ENCODE results near the gene RIMS3. TPM values are rescaled to one million over a fixed set of nuclear protein-coding genes. Genes with fewer than 3 reads are reported as not detected.

Gene RIMS3
- total RNA-seq, 2 experiments from 2014 or later = 6.9 TPM

DNA sequence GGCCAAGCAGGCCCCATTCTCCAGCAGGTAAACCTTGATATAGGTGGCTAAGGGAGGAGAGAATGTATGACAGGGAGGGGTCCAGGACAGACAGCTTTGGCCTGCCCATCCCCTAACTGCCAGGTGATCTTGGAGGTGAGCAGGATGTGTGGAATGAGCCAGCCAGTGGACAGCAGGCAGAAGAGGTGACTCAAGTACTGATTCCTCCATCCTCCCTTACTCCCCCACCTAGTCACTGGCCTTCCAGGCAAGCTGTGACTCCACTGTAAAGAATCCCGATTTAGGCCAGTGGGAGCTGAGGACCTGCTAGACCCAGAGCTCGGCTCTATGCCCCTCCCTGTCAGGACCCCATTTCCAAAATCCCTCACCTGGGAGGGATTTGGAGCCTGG, 36.6 kb downstream of the RIMS3 start:
- POLR2A ChIA-PET = interaction anchor here (1.0 to 1.4 kb wide), 4 partner anchors 9 to 234 kb away, joined by 3 to 8 read pairs (median 4); partner anchors contain the start of genes CITED4, NFYC and RIMS3
- peaks cover 4% of the 10 kb centered on the region for H3K36me3 Mint-ChIP-seq
- ATAC-seq (ENCODE audit: low read depth) (no peak), DNase-seq (no peak)
- no peaks in the 10 kb centered on the region for H3K9me3 Mint-ChIP-seq
- H3K27me3 Mint-ChIP-seq = no peaks in the 10 kb centered on the region
- H3K4me3 Mint-ChIP-seq = no peak overlapping the region
- peak overlapping the region; percentile 85 for H3K27ac Mint-ChIP-seq
- peaks cover 35% of the 10 kb centered on the region for H3K4me1 Mint-ChIP-seq

DNA sequence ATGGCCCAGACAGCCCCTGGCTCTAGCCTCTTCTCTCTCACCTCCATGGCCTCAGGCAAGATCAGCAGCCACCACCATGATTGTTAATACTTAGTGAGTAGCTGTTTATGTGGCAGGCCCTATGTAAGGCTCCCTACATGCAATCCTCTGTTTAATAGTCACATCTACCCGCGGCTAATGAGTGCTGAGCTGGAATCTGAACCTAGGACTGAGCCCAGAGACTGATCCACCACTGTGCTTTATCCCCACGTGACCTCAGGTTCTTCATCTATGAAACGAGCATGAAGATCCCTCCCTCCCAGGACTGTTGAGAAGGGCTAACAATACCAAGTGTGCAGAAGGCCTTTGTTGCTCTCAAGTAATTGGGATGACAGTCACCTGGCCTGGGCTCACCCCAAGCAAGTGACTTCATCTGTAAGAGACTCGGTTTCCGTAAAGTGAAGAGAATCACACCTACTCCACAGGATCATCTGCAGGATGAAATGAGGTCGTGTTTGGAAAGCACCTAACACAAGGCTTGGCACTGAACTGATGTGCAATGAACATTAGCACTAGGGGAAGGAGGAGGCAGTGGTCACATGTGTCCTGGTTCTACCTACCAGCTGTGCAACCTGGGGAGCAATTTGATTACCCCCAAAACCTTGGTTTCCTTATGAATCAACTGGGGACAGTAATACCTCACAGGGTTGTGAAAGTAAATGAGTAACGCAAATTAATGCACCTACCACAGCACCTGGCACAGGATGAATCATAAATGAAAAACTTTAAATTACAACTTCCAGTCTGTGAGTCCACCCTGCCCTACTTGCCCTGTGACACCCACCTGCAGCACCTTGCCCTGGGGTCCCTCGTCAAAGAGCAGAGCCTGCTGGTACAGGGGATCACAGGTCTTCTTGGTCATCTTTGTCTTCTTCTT, 37.2 kb downstream of the RIMS3 start:
- H3K4me3 Mint-ChIP-seq = no peak overlapping the region
- no peaks in the 10 kb centered on the region for H3K27me3 Mint-ChIP-seq
- no peak for DNase-seq
- POLR2A ChIA-PET = interaction anchor here (1.2 kb wide), 1 partner anchor 63 kb away, joined by 6 read pairs; the partner anchor contains the start of gene NFYC
- peak; percentile 27 for ATAC-seq (ENCODE audit: low read depth)
- peaks cover 35% of the 10 kb centered on the region for H3K4me1 Mint-ChIP-seq
- H3K27ac Mint-ChIP-seq = peak overlapping the region; percentile 67
- no peaks in the 10 kb centered on the region for H3K9me3 Mint-ChIP-seq
- H3K36me3 Mint-ChIP-seq = peaks cover 4% of the 10 kb centered on the region

DNA sequence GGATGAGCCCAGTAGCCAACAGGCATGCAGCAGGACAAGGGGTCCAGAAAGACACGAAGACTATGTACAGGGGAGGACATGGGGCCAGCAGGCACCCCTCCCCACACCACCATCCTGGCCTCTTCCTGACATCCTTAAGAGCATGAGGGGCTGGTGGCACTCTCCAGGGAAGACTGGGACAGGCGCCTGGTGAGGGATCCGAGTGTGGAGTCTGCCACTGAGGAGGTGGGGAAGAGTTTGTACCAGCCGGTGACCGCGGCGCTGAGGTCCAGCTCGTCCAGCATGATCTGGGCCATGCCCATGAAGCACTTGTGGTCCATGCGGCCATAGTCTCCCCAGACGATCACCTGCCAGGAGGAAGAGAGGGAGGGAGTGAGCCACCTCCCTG, 39.1 kb downstream of the RIMS3 start:
- Mint-ChIP-seq H3K27ac (peak overlapping the region; percentile 4), H3K9me3 (no peaks in the 10 kb centered on the region), H3K4me3 (no peak overlapping the region), H3K4me1 (peaks cover 35% of the 10 kb centered on the region), H3K27me3 (no peaks in the 10 kb centered on the region), H3K36me3 (peaks cover 4% of the 10 kb centered on the region)
- no peak for ATAC-seq (ENCODE audit: low read depth)
- POLR2A ChIA-PET = interaction anchor here (1.7 kb wide), 1 partner anchor 353 kb away, joined by 3 read pairs; the partner anchor contains the start of gene CTPS1
- no peak for DNase-seq

DNA sequence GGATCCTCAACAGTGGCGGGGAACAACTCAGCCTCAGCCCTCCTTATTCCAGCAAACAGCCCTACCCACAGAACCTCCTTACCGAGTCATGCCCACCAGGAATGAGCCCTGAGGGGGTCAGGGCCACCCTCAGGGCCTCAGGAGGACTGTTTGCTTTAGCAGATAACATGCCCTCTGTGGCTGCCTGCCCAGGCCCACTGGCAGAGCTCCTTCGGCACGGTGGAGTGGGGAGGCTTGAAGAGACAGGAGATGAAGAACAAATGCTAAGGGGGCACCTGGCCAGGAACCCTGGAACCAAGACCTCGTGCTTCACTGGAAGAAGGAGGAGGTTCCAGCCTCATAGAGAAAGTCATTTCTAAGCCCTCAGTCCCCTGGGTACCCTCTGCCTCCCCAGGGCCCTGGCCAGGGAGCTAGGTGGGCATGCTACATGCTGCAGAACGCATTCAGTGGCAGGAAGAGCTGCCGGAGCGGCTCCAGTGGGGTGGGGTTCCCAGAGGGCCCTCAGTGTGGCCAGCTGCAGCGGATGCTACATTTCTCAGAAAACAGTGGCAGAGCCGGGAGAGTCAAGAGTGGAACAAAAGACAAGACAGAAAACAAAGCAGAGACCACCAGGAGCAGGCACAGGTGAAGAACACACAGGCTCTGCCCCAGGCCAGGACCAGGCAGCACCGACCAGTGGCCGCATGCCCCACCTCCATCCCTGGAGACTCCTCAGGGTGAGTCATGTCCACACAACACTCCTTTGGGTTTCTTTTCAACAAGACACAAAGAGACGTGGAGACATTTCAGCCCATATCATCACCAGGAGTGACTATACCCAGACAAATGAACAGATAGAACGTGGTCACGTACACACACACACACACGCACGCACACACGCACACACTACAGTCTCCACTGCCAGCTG, 39.8 kb downstream of the RIMS3 start:
- peaks cover 35% of the 10 kb centered on the region for H3K4me1 Mint-ChIP-seq
- H3K9me3 Mint-ChIP-seq = no peaks in the 10 kb centered on the region
- no peak overlapping the region for H3K4me3 Mint-ChIP-seq
- no peaks in the 10 kb centered on the region for H3K27me3 Mint-ChIP-seq
- ATAC-seq (ENCODE audit: low read depth) (no peak), DNase-seq (no peak)
- POLR2A ChIA-PET = interaction anchor here (0.6 to 1.7 kb wide), 2 partner anchors 86 to 354 kb away, joined by 3 read pairs; partner anchors contain the start of gene CTPS1
- H3K27ac Mint-ChIP-seq = peak overlapping the region; percentile 4
- H3K36me3 Mint-ChIP-seq = peaks cover 4% of the 10 kb centered on the region

DNA sequence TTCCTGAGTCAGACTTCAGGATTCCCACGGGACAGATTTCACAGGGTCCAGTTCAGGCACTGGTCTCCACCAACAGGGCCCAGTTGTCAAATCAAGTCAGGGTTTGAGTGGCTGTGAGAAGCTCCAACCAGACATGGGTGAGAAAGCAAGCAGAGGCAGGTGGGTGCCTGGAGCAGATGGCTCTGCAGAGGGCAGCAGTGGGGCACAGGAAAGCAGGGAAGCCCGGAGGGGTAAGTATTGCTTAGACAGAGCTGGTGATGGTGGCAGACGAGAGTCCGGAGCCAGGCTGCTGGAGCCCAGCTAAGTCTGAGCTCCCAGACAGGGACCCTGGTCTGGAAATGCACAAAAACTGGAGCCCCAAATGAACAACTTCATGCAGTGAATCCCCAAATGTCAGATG, 40.4 kb downstream of the RIMS3 start:
- DNase-seq = no peak
- Mint-ChIP-seq H3K27ac (peak overlapping the region; percentile 31), H3K27me3 (no peaks in the 10 kb centered on the region), H3K9me3 (no peaks in the 10 kb centered on the region), H3K4me3 (no peak overlapping the region), H3K4me1 (peaks cover 30% of the 10 kb centered on the region), H3K36me3 (peaks cover 4% of the 10 kb centered on the region)
- POLR2A ChIA-PET = interaction anchor here (0.6 to 1.7 kb wide), 2 partner anchors 86 to 355 kb away, joined by 3 read pairs; partner anchors contain the start of gene CTPS1
- ATAC-seq (ENCODE audit: low read depth) = no peak

DNA sequence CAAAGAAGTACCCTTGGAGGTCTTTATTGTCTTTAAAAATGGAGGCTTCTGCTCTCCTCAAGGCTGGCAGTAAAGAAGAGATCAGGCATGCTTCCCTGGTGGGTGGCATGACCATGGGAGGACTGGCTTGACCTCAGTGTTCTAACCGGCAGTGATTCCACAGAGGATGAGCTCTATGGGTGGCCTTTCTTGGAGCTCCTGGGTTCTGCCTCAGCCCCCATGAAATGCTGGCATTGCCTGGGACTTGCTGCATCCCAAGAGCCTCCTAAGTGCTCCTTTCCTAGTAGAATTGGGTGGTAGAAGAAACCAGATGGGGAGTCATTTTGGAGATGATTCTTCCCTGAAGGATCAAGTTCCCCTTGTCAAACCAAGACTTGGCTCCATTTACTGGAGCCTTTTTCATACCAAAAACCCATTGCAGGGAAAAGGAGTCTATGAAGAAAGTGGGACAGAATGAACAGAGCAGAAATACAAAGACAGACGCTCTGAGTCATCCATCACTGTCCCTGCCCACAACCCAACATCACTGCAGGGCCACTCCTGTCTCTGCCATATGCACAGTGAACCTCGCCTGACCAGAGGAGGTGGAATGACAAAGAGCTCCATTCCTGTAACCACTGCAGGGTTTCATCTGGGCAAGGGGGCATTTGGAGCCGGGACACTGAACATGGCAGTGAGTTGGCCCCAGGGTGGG, 42.4 kb downstream of the RIMS3 start:
- no peak overlapping the region for H3K4me3 Mint-ChIP-seq
- DNase-seq (no peak), ATAC-seq (ENCODE audit: low read depth) (no peak)
- no peaks in the 10 kb centered on the region for H3K36me3 Mint-ChIP-seq
- POLR2A ChIA-PET = no interaction called here
- peaks cover 2% of the 10 kb centered on the region for H3K27me3 Mint-ChIP-seq
- no peaks in the 10 kb centered on the region for H3K9me3 Mint-ChIP-seq
- peaks cover 13% of the 10 kb centered on the region for H3K4me1 Mint-ChIP-seq
- no peak overlapping the region for H3K27ac Mint-ChIP-seq

DNA sequence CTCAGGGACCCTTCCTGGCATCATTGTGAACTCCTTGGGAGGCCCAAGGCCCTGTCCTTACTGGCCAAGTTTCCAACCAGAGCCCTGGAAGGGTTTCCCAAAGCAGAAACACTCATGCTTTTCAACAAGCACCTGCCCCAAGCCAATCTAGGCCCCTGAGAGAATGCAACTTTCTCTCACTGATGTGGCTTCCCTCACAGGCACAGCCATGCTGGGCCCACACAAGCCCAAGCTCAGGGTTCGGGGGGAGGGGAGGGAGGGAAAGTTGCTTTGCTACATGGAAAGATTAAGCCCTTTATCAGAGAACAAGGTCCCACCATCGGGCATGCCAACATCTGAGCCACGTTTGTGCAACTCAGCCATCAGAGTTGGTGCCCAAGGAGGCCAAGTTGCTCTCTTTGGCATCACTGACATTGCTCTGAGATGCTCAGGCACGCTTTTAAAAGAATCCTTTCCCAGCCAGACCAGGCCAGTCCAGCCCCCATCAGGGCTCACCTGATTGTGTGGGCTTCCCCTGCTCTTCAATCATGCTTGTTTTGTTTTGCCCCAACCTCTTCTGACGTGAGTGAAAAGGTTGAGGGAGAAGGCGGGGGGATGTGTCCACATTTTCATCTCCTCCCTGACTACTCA, 43.5 kb downstream of the RIMS3 start:
- ATAC-seq (ENCODE audit: low read depth) (no peak), DNase-seq (no peak)
- Mint-ChIP-seq H3K36me3 (no peaks in the 10 kb centered on the region), H3K9me3 (no peaks in the 10 kb centered on the region), H3K27me3 (peaks cover 2% of the 10 kb centered on the region), H3K4me3 (no peak overlapping the region), H3K27ac (no peak overlapping the region), H3K4me1 (peaks cover 12% of the 10 kb centered on the region)
- POLR2A ChIA-PET = no interaction called here

DNA sequence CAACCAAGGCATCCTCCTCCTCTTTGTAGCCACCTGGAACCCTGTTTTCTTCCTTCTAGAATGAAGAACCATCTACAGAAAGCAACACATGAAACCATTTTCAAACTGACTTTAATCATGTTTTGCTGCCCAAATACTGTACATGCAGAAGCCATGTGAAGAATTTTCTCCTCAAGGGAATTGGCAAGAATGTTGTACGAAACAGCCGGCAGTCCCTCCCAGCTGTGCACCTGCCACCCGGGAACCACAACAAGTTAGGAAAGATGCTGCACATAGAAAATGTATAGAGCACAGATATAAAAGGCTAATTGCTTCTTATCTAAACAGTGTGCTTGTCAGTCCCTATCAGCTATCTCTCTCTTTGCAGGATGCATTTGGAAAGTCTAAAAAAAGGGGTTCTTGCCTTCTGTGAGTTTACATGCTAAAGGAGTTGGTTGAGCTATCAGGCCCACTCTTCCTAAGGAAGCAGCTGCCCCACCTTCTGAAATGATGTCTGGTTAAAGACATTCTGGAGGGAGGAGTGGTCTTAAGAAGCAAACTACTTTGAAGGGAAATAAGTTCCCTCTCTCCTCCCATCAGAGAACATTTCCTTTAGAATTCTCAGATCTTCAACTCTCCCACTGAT, 44.8 kb downstream of the RIMS3 start:
- no peak overlapping the region for H3K4me3 Mint-ChIP-seq
- no peak overlapping the region for H3K27ac Mint-ChIP-seq
- no peaks in the 10 kb centered on the region for H3K36me3 Mint-ChIP-seq
- POLR2A ChIA-PET = interaction anchor here (0.9 kb wide), 1 partner anchor 9 kb away, joined by 3 read pairs; no protein-coding TSS in a partner anchor
- H3K4me1 Mint-ChIP-seq = peaks cover 12% of the 10 kb centered on the region
- peaks cover 4% of the 10 kb centered on the region for H3K27me3 Mint-ChIP-seq
- peaks cover 1% of the 10 kb centered on the region for H3K9me3 Mint-ChIP-seq
- ATAC-seq (ENCODE audit: low read depth) (no peak), DNase-seq (no peak)

DNA sequence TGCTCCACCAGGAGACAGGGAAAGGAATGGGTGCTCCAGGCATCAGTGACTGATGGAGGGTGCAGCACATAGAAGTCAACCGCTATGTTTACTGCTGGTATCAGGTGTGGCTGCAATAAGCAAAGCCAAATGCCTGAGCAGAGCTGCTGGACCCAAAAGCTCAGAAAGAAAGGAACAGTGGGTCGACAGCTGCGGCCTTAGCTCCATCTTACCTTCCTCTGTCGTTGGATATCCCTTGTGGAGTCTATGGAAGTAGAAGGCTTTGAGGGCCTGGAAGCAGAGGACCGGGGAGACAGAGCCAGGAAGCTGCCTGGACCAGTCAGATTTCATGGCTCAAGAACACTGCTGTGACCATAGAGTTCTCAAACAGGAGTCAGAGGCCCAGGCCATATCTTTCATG, 45.3 kb downstream of the RIMS3 start:
- H3K4me1 Mint-ChIP-seq = peaks cover 10% of the 10 kb centered on the region
- no peak for ATAC-seq (ENCODE audit: low read depth)
- H3K4me3 Mint-ChIP-seq = no peak overlapping the region
- no peak for DNase-seq
- POLR2A ChIA-PET = interaction anchor here (0.9 kb wide), 1 partner anchor 9 kb away, joined by 3 read pairs; no protein-coding TSS in a partner anchor
- no peaks in the 10 kb centered on the region for H3K36me3 Mint-ChIP-seq
- H3K27me3 Mint-ChIP-seq = peaks cover 4% of the 10 kb centered on the region
- peaks cover 1% of the 10 kb centered on the region for H3K9me3 Mint-ChIP-seq
- H3K27ac Mint-ChIP-seq = no peak overlapping the region

DNA sequence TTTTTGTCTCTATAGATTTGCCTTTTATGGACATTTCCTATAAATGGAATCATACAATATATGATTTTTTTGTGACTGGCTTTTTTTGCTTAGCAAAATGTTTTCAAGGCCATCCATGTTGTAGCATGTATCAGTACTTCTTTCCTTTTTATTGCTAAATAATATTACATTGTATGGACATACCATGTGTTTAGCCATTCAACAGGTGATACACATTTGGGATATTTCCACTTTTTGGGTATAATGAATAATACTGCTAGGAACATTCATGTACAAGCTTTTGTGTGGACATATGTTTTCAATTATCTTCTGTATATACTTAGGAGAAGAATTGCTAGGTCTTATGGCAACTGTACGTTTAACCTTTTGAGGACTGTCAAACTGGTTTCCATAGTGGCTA, 47.4 kb downstream of the RIMS3 start:
- Mint-ChIP-seq H3K4me1 (no peaks in the 10 kb centered on the region), H3K27me3 (peaks cover 4% of the 10 kb centered on the region), H3K4me3 (no peak overlapping the region), H3K9me3 (peaks cover 1% of the 10 kb centered on the region), H3K36me3 (no peaks in the 10 kb centered on the region), H3K27ac (no peak overlapping the region)
- no peak for ATAC-seq (ENCODE audit: low read depth)
- DNase-seq = no peak
- POLR2A ChIA-PET = no interaction called here

DNA sequence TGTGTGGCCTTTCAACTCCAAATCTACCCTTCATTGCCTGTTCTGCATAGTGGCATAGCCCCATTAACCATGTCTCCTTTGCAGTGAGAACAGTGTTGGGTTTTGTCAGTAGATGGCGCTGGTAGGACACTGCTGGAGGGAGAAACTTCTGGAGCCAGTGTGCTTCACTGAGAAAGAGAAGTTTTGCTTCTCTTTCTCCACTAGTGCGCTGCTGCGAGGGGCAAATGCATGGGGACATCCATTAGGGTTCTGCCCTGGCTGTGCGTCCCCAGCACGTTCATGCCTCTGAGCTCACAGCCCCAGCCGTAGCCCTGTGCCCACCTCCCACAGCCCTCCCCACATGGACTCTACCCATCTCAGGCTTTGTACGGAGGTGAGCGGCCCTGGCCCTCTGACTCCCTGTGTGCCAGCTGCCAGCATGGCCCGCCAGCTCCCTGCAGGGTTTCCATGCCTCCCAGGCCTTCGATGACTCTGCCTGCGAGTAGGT, 53.1 kb downstream of the RIMS3 start:
- Mint-ChIP-seq H3K4me1 (no peaks in the 10 kb centered on the region), H3K27me3 (peaks cover 3% of the 10 kb centered on the region), H3K27ac (no peak overlapping the region), H3K4me3 (no peak overlapping the region), H3K9me3 (peaks cover 1% of the 10 kb centered on the region), H3K36me3 (no peaks in the 10 kb centered on the region)
- ATAC-seq (ENCODE audit: low read depth) (peak; percentile 95), DNase-seq (peak; percentile 54)
- POLR2A ChIA-PET = no interaction called here

DNA sequence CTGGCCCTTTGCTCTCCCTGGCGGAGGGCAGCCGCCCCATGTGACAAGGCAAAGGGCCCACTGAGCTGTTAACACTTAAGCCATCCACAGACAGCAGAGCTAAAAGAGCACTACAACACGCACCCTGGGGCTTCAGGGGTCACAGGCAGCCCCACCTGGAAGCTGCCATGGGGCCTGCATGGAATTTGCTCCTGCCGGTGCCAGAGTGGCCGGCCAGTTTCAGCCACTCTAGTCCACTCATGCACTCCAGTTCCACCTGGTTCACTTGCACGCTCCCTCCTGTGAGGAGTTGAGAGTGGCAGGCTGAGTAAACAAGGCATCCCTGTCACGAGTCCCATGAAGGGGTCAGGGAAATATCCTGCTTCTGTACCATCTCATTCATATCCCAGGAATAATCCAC, 55.3 kb downstream of the RIMS3 start:
- Mint-ChIP-seq H3K4me3 (no peak overlapping the region), H3K27me3 (no peaks in the 10 kb centered on the region), H3K4me1 (no peaks in the 10 kb centered on the region), H3K36me3 (no peaks in the 10 kb centered on the region), H3K9me3 (no peaks in the 10 kb centered on the region), H3K27ac (no peak overlapping the region)
- no peak for ATAC-seq (ENCODE audit: low read depth)
- POLR2A ChIA-PET = no interaction called here
- DNase-seq = no peak
